PC-9 (cell line): Measurements from ENCODE around the gene POMT2.

Experiments
- CTCF ChIP-seq: fragments of 200-600 bp; sonication (generic); conservative IDR thresholded peaks from 2 replicates; pipeline ENCODE4 v1.6.1; 2017; ENCODE audit warnings: mixed run types, antibody characterized with exemption, mild to moderate bottlenecking, moderate library complexity
- EZH2 ChIP-seq: fragments of 200-600 bp; sonication (generic); IDR thresholded peaks from 2 replicates; pipeline ENCODE4 v1.8.0; 2017; ENCODE audit warnings: antibody characterized with exemption, low read depth

GRCh38 chr14:77364146-77364545, 43.5 kb upstream of the POMT2 start:
- TF ChIP-seq CTCF, result no peak
- TF ChIP-seq EZH2, result no peak
